Cortex of kidney (tissue), 1 donor: ENCODE measurements around the gene DUSP12.
"Not testable (repeated sequence)": the region's sequence is repeated elsewhere in the genome, so short reads cannot be mapped to it uniquely, and the experiment has no call there.

Experiments used
- DNase-seq: peaks from one replicate; lab custom pipeline; 2025; lab: John Stamatoyannopoulos, UW

The DUSP12 gene

DNA sequence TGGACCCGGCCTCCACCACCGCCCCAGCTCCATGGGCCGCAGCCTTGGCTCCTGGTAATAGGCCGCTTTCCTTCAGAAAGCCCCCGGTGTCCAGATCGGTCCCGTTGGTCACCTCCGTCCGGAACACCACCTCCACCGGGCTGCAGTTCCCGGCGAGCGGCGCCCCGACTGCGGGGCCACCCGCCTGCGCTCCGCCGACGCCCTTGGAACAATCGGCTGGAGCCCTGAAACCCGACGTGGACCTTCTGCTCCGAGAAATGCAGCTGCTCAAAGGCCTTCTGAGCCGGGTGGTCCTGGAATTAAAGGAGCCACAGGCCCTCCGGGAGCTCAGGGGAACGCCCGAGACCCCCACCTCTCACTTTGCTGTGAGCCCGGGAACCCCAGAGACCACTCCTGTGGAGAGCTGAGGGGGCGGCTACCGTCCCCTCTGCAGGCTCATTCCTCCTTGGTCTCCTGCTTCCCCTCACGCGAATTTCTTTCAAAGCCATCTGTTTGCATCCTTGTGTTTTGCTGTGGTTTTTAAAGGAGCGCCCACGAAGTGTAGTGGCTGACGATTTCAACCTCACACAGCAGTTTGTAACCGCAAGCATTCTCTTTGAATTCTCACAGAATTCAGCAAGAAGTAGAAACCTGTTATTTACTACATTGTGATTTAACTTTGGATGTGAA lies 22.2 kb upstream of the DUSP12 start:
- no peak for DNase-seq

DNA sequence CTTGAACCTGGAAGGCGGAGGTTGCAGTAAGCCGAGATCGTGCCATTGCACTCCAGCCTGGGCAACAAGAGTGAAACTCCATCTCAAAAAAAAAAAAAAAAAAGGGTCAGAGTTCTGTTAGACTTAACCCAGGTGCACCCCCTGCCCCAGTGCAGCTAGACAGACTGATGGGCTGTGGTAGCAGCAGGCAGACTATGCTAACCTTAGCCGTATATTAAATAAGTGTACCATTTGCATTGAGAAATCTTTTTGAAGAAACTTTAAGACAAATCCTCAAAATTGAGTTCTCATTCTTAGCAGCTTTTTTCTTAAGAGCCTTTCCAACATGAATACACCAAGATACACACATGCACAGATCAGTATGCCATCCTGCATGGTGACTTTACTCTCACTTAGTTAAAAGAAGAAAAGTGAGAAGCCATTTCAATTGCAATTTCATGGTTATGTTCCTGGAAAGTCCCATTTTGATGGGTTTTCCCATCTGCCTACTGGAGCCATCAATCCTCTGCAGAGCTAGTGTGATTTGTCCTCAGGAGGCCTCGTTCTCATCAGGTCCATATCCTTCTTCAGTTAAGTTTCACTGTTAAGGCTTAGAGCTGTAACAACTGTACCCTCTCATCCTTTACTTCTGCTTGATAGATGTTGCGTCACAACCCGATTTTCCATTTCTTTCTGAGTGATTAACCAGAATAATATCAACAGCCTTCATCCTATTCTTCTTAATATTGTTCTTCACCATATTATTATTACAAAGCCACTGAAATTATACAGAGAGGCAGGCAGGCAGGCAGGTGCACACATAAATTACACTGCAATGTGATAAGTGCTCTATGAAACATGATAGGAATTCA lies 21.0 kb upstream of the DUSP12 start:
- no peak for DNase-seq

DNA sequence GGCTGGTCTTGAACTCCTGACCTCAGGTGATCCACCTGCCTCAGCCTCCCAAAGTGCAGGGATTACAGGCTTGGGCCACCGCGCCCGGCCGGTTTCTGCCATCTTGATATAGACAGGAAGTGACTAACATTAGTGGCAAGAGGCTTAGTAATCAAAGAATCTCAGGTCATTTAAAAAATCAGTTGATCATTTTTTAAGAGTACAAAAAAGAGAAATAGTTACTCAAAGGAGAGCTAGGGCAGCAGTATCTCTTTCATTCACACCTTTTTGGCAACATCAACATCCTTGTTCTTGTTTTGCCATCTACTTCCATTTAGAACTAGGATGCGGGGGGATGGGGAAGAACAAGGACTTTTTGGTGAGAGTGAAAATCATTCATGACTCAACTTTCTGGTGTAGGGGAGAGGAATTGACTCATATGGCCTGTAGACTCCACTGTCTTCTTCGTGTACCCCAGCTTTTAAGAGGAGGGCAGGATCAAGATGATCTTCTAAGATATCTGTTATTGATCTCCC lies 19.5 kb upstream of the DUSP12 start:
- no peak for DNase-seq

DNA sequence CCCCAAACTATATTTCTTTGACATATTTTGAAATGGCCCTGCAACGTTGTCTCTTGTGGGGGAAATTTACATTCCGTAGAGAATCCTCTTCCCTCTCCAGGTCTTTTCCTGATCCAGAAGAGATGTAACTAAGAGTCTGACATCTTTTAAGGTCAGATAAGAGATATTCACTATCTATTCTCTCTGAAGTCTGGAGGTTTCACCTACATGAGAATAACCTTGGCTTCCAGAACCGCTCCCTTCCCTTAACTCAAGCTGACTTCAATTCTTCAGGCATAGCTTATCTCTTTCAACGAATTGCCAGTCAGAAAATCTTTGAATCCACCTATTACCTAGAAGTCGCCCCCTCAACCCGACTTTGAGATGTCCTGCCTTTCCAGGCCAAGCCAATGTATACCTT lies 18.3 kb upstream of the DUSP12 start:
- DNase-seq, result no peak

DNA sequence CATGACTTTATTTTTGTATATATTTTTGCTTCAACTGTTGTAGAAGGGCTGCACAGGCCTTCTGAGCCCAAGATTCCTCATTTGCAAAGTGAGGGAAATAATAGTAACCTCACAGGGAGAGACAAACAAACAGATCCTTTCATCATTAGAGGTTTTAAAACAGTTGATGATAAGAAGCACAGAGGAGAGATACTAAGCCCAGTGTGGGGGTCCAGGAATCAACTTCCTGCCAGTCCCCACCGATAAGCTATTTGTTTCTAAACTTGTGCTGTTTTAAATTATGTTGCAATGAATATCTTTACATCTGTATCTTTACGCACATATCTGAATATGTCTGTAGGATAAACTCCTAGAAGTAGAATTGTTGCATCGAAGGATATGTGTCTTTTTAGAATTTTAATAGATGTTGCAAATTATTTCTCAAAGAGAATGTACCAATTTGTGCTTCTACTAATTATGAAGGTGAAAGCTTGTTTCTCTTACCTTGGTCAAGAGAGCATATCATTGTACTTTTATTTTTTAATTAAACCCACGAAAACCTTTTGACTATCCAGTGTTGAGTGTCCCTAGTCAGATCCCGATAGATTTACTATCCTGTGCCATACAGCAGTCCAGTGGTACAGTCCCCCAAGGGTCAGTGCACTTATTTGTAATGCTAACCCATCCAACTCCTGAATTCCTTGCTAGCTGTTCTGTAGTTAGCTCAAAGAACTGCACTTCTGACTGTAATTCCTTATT lies 17.4 kb upstream of the DUSP12 start:
- DNase-seq, result no peak

DNA sequence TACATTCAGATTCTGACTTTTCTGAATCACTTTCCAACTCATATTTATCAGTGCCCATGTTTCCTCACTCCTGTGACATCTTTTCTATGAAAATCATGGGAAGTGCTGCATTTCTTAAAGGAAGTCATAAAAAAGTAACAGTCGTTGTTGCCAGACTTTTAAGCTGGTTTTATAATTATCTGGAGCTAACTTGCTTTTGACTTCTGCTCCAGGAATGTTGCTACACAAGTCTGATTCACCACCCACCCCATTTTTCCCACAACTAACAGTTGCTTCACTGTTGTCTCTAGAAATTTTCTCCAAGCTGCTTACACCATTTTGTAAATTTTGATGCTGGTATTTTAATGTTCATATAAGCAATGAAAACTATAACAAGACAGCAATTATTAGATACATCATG lies 16.1 kb upstream of the DUSP12 start:
- DNase-seq, result no peak

DNA sequence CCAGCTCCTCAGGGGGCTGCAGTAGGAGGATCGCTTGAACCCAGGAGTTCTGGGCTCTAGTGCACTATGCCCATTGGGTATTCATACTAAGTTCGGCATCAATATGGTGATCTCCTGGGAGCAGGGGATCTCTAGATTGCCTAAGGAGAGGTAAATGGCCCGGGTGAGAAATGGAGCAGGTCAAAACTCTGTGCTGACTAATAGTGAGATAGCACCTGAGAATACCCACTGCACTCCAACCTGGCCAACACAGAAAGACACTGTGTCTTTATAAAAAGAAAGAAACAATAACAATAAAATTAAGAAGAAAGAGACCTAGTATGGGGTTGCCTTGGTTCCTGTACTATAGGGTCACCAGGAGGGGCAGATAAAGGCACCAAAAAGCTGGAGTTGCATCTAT lies 13.7 kb upstream of the DUSP12 start:
- no peak for DNase-seq

DNA sequence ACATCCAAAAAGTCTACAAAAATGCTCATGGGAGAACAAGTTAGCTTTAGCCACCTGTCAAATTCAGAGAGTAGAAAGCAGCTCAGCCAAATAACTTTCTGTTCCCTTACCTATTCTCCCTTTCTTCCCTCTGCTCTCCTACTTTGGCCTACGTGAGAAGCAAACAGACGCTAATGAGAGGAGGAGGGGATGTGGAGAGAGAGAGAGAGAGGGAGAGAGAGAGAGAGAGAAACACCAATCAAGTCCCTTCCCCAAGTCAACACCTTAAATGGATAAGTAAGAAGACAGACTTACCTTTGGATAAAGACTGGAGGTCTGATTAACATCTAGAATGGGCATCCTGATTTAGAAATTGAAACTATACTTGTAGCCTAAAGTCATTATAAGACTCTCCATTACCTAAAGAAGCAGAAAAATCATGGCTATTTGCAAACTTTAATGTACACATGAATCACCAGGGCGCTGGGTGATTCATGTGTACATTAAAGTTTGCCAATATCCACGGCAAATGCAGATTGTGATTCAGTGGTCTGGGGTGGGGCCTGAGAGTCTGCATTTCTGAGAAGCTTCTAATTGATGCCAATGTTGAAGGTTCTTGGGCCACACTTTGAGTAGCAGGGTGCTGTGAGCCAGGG lies 13.1 kb upstream of the DUSP12 start:
- no peak for DNase-seq

DNA sequence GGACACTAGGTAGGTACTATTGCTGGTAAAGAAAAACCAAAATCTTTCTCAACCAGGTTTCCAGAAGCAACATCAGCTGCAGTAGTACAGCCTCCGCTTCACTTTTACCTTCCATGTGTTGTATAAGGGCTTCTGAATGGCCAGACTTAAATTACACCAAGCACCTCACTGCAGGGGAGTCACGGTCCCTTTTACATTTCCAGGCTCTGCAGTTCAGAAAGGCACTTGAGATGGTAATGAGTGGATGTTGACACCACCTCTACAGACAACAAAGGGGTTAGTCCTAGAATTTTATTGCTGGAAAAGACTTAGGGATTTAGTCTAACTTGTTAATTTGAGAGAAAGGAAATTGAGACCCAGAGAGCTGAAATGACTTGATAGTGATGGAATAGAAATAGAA lies 12.0 kb upstream of the DUSP12 start:
- no peak for DNase-seq

DNA sequence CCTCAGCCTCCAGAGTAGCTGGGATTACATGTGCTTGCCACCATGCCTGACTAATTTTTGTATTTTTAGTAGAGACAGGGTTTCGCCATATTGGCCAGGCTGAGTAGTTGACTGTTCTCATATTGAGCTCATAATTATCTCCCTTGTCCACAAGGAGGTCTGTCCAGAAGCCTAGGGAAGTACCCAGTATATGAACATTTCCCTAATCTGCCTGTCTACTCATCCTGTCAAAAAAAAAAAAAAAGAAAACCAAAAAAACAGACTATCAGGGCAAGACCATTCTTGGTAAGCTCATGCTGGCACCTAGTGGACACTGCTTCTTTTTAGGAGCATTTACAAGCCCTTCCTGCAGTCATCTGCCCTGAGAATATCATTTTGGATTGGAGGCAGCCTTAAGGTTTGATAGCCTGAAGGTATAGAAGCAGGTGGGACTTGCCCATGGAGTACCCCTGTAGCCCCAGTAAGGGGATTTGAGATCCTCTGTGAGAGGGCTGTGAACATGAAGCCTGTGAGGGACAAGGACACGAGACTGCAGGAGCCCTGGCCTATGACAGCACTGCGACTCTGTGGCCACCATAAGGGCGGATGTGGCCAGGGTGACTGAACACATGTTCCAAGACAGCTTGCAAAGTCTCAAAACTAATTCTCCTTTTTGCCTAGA lies 10.8 kb upstream of the DUSP12 start:
- DNase-seq, result no peak

DNA sequence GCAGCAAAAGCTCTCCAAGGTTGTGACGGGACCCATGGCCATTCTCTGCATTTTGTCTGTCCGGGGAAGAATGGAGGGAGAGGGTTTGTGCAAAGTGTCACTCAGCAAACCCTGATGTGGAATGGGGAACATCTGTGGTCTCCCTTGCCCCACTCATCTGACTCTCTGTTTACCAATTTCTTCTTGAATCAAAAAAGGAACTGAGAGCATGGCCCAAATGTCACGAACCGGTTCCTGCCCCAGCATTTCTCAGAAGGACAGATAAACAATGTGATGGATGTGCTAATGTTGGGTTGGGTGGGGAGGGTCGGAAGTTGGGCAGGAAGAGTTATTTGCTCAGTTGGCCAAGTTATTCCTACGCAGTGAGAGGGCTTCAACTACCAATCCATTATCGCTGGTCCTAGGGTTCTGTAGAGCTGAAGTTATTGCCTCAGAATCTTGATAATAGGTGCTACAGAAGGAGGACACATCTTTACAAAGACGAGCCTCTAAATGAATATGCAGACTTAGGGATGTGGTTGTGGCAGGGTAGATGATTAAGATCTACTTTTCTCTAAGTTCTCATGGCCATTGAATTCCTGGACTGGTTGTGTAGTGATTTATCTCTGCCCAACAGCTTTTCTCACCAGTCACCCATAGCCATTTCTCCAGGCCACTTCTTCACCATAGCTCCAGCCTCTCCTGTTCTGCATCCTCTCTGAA lies 9.6 kb upstream of the DUSP12 start:
- no peak for DNase-seq

DNA sequence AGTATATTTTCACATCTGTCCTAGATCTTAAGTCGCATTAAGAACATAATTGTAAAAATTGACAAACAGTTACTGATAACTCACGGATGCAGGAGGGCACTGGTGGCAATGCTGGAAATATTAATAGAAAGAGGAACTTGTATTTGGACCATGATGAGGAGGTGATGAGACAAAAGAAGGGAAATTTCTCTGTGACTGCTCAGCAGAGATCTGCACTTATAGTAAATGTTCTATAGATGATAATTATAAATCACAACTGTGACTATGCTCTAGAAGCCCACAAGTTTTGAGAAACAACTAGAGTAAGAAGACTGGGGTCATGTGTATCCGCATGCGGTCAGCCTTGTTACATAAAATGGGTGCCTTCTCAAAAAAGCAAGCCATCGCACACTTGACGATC lies 8.7 kb upstream of the DUSP12 start:
- DNase-seq, result no peak

DNA sequence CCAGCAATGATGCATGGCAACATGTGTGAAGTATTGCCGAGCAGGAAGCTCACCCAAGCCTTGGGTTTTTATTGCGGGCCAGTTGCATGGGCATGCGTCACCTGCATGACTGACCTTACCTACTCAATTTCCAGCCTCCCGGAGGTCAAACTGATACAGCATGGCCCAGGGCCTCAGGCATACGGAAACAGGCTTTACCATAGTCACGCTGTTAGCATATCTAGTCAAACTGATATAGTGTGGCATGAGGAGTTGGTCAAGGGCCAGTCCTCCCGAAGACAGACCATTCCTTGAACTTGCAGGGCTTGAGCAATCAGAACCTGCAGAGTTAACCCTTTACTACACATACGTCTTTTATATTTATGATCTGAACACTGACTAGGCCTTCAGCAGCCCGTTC lies 6.4 kb upstream of the DUSP12 start:
- no peak for DNase-seq

DNA sequence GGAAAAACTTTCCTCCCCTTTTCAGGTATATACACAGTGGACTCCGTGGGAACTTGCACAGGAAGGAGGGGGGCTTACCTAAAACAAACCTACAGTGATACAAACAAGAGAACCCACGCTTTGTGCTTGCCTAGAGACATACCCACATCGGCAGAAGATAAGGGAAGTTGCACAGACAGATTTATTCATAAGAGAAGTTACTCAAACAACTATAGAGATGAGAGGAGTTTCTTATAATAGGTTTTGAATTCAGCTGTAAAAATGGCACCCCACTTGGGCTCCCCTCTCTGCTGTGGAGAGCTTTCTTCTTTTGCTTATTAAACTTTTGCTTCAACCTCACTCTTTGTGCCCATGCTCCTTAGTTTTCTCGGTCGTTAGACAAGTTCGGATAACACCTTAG lies 1.8 kb upstream of the DUSP12 start:
- DNase-seq, result no peak

DNA sequence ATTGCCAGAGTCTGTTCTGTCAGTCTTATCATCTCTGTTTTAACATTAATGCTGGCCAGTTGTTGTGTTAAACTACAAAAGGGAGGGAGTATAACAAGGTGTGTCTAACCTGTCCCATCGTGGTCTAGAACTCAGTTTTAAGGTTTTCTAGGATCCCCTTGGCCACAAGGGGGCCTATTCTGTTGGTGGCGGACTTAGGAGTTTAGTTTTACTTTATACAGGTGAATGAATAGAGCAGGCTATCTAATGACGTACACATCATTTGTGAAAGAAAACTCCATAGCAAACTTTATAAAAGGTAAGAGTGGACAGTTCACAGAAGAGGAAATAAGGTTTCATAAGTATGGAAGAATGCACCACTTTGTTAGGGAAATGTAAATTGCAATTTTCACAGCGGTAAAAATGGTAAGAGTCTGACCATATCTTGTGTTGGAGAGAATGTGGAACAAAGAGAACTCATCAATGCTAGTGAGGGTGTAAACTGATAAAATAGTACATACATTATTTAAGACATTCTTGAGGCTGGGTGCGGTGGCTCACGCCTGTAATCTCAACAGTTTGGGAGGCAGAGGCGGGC lies 14.0 kb downstream of the DUSP12 start:
- DNase-seq, result no peak

DNA sequence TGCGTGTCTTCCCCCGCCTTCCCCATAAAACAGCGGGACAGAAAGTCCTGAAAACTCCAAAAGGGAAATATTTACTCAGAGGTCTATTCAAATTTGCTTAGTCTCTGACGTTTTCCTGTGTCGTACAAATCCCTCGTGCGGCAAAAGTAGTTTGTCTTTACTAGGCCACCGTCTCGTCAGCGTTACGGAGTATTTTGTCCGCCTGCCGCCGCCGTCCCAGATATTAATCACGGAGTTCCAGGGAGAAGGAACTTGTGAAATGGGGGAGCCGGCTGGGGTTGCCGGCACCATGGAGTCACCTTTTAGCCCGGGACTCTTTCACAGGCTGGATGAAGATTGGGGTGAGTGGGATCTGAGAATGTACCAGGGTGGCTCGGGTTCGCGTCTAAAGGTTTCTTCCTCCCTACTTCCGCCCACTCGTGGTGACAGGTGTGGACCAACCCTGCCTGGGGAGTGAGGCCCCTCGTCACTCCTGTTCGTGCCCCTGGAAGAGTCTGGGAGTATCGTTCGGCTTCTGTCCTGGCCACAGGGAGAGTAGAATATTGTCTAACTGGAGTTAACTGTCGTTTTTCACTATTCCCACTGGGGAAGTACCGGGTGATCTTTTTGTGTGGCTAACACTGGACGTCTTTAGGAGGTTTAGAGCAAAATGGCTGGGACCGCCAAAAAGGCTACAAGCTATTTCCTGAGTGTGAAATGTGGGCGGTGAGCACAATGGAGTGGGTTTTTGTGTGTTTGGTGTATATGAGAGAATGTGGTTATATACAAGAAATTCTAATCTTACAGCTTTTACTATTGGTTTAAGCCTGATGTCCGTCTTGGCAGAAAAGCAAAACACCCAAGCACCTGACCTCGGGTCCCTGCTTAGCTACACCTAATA lies 16.8 kb downstream of the DUSP12 start, which contains the start of gene ATF6:
Gene ATF6 (plus strand): TSS at position 219 of the 880 bp plus-strand sequence. CDS start 41 bp downstream, at position 260.
- DNase-seq, result no peak

DNA sequence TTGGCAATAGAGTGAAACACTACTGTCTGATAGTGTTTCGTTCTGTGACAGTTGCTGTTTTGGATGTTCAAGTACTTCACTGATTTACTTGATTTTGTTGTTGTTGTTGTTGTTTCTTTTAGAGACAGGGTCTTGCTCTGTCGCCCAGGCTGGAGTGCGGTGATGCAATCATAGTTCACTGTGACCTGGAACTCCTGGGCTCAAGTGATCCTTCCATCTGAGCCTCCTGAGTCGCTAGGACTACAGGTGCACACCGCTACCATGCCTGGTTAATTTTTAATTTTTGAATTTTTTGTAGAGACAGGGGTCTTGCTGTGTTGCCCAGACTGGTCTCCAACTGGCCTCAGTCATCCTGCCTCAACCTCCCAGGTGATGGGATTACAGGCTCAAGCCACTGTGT lies 18.9 kb downstream of the DUSP12 start:
- no peak for DNase-seq

DNA sequence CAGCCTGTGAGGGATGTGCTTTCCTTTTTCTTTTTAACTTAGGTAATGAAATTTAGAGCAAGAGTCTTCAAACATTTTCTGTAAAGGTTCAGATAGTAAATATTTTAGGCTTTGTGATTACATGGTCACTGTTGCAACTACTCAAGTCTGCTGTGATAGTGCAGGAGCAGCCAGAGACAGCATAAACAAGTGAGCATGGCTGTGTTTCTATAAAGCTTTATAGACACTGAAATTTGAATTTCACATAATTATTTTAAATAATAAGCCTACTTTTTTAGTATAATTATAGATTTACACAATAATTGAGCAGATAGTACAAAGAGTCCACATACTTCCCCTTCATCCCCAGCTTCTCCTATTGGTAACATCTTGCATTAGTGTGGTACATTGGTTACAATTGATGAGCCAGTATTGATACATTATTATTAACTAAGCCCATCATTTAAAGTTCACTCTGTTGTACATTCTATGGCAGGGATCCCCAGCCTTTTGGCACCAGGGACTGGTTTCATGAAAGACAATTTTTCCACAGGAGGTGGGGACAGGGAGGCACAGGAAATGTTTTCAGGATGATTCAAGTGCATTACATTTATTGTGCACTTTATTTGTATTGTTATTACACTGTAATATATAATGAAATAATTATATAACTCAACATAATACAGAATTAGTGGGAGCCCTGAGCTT lies 19.5 kb downstream of the DUSP12 start:
- DNase-seq, result no peak

DNA sequence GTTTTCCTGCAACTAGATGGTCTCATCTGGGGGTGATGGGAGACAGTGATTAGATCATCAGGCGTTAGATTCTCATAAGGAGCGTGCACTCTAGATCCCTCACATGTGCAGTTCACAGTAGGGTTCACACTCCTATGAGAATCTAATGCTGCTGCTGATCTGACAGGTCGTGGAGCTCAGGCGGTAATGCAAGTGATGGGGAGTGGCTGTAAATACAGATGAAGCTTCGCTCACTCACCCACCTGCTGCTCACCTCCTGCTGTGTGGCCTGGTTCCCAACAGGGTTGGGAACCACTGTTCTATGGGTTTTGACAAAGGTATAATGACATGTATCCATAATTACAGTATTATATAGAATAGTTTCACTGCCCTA lies 20.1 kb downstream of the DUSP12 start:
- DNase-seq, result not testable (repeated sequence)
